GM12875 (cell line): ENCODE measurements around the gene NAV1.

ENCODE experiments used
- H3K4me3 ChIP-seq: one replicate; pipeline ENCODE4 v1.5.1; 2011; ENCODE audit warnings: low read depth, low read length, control low read depth
- TF ChIP-seq, protein P1 (sequence below): IDR thresholded peaks from 2 replicates; pipeline ENCODE4 v1.5.1; 2011; ENCODE audit warnings: low read depth, mild to moderate bottlenecking, control low read depth, inconsistent platforms, low read length, moderate library complexity, borderline replicate concordance; ENCODE audit not compliant: insufficient read depth

Gene NAV1

DNA sequence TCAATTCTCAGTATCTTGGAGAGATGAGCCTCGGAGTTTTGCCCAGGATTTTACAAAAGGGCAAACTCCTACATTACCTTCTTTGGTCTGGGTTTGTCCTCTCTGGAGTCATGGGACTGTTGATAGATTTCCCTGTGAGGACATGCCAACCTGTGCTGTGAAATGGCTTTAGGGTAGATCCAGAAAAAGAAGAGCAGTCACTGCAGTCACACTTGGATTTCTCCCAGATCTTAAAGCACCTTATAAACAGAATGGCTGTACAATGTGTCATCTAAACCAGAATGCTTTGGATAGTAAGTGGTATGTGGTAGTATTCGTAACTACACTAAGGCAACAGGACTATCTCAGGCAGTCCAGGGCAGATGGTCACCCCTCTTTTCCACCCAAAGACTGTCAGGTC lies 30.1 kb upstream of the NAV1 start:
- H3K4me3 ChIP-seq = no peak overlapping the region
- TF ChIP-seq, protein P1, sequence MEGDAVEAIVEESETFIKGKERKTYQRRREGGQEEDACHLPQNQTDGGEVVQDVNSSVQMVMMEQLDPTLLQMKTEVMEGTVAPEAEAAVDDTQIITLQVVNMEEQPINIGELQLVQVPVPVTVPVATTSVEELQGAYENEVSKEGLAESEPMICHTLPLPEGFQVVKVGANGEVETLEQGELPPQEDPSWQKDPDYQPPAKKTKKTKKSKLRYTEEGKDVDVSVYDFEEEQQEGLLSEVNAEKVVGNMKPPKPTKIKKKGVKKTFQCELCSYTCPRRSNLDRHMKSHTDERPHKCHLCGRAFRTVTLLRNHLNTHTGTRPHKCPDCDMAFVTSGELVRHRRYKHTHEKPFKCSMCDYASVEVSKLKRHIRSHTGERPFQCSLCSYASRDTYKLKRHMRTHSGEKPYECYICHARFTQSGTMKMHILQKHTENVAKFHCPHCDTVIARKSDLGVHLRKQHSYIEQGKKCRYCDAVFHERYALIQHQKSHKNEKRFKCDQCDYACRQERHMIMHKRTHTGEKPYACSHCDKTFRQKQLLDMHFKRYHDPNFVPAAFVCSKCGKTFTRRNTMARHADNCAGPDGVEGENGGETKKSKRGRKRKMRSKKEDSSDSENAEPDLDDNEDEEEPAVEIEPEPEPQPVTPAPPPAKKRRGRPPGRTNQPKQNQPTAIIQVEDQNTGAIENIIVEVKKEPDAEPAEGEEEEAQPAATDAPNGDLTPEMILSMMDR = no peak

DNA sequence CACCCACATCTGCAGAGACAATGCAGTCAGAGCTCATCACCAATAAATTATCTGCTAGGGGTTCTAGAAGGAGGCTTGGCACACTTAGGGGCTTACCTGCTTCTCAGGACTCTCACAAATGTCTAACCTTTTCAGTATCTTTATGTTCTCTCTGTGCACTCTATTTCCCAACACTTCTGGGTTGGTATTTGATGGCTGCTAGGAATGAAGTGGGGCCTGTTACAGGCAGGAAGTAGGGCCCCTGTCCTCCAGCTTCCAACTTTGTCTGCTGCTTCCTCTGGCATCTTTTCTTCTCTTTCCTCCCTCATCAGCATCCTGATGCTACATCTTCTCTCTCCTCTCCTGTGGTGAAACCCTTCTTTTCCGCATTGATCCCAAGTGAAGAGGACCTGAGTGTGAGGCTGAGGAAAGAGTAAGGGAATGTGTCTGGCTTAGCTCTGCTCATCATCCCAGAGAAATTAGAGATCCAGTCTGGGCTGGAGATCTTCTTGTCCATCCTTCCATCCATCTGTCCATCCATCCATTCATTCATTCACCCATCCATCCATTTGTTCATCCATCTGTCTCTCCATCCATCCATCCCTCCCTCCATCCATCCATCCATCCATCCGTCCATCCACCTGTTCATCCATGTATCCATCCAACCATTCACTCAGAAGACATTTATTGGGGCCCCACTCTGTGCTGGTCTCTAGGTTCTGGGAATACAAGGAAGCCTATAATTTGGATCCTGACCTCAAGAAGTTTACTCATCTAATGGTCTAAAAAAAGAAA lies 29.1 kb upstream of the NAV1 start:
- no peak overlapping the region for H3K4me3 ChIP-seq
- TF ChIP-seq, protein P1 = no peak

DNA sequence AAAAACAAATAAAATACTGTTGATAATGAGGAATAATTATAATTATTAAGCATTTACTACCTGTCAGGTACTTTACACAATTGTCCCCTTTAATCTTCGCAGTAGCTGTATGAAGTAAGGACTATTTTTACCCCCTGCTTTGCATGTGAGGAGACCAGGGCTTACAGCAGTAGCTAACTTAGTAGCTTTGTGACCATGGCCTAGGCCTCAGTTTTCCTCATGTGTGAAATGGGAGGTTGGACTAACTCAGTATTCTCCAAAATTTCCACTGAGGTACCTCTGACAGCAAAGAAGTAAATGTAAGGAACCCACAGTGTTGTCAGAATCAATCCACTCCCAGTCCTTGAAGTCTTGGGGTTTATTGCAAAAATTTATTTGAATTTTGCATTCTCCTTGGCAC lies 28.2 kb upstream of the NAV1 start:
- TF ChIP-seq, protein P1 = no peak
- no peak overlapping the region for H3K4me3 ChIP-seq

DNA sequence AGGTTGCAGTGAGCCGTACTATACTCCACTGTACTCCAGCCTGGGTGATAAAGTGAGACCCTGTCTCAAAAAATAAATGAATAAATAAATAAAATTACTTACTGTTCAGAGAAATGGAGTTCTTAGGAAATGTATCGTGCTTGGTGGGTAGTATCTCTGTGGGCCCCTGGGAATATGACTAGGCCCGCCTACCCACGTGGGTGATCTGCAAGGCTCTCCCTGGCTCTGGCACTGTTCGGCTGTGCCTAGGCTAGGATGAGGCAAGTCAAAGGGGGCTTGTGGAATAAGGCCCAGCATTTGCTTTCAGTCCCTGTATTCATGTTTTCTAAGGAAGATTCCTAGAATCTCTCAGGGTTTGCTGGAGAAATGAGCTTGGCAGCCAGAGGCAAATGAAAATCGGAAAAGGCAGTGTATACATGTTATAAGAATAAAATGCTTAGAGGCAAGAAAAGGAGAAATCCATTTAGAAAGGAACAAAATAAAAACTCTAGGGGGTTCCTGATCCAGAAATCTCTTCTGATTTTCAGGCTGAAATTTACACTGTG lies 27.5 kb upstream of the NAV1 start:
- TF ChIP-seq, protein P1 = no peak
- H3K4me3 ChIP-seq = no peak overlapping the region

DNA sequence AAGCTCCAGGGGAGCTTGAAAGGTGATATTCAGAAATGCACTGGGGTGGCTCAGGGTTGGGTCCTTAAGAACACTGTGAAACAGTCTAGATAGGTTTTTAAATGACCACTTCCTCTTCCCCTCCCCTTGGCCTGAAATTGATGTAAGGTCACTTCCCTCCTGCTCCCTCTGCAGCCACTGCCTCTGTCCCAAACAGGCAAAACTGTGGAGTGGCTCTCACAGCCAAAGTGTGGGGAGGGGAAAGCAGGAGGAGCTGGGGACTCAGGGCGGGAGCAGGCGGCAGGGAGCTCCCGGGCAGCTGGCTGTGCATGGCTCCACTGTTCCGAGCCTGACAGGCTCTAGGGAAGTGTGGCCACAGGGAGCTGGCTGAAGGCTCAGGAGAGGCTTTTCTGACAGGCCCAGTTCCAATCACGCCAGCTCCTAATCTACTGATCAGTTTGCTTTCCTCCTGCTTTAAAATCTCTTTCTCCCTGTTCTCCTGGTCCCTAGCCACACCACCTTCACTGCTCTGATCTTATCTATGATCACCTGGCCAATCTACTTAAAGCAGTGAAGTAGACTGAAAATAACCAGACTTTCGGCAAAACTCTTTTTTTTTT lies 26.9 kb upstream of the NAV1 start:
- no peak overlapping the region for H3K4me3 ChIP-seq
- TF ChIP-seq, protein P1 = no peak

DNA sequence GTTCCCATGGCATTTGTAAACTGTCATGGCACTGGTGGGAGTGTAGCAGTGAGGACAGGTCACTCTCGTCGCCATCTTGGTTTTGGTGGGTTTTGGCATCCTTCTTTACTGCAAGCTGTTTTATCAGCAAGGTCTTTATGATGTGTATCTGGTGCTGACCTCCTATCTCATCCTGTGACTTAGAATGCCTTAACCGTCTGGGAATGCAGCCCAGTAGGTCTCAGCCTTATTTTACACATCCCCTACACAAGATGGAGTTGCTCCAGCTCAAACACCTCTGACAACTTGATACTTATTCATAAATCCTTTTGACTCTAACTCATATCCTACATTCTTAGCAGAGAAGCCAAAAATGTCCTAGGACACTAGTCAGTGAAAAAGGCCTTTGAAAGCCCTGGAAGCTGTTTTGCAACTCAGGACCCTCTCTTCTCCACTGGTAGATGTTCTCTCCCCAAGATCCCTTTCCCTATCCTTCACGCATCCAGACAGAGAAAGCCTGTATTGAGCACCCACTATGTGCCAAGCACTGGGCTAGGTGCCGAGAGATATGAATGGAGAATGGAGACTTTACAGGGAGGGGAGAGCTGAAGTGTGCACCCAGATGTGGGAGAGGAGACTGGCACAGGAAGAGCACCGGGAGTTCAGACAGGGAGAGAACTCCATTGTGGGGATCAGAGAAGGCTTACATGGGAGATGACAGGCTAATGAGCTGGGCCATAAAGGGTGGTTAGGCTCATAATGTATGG lies 25.3 kb upstream of the NAV1 start:
- H3K4me3 ChIP-seq = no peak overlapping the region
- TF ChIP-seq, protein P1 = no peak
